HG03469 (cell line): ENCODE results near the gene NCBP1.
"Not testable (repeated sequence)": the region's sequence is repeated elsewhere in the genome, so short reads cannot be mapped to it uniquely, and the experiment has no call there.

Experiments
- ATAC-seq: cut with Tn5 transposase; IDR thresholded peaks from one replicate; pipeline ENCODE4 v1.9.1; 2021; ENCODE audit warnings: mild to moderate bottlenecking, moderate library complexity, moderate number of reproducible peaks; ENCODE audit not compliant: unreplicated experiment

The NCBP1 gene

GRCh38 chr9:97668485-97668884, 34.9 kb downstream of the NCBP1 start:
- ATAC-seq = no peak

GRCh38 chr9:97670586-97670985, 37.0 kb downstream of the NCBP1 start:
- ATAC-seq = no peak

GRCh38 chr9:97672403-97672802, 38.8 kb downstream of the NCBP1 start:
- ATAC-seq = no peak

GRCh38 chr9:97673922-97674321, 40.3 kb downstream of the NCBP1 start:
- ATAC-seq = no peak

- ATAC-seq = no peak
These were observed 42.0 kb downstream of the NCBP1 start for GRCh38 chr9:97675655-97676054.

- no peak for ATAC-seq
These were observed 48.6 kb downstream of the NCBP1 start for GRCh38 chr9:97682242-97682641.

- no peak for ATAC-seq
These were observed 55.0 kb downstream of the NCBP1 start for GRCh38 chr9:97688654-97689053.

- no peak for ATAC-seq
These were observed 56.0 kb downstream of the NCBP1 start for GRCh38 chr9:97689401-97690180.

- no peak for ATAC-seq
These were observed 61.1 kb downstream of the NCBP1 start for GRCh38 chr9:97694769-97695168.

- no peak for ATAC-seq
These were observed 61.8 kb downstream of the NCBP1 start for GRCh38 chr9:97695390-97695789.

- ATAC-seq = no peak
These were observed 62.6 kb downstream of the NCBP1 start for GRCh38 chr9:97695995-97696802.

- ATAC-seq = peak; percentile 81
These were observed 63.4 kb downstream of the NCBP1 start, which contains the start of gene XPA for GRCh38 chr9:97696803-97697601. Gene XPA (minus strand): TSS chr9:97697340. CDS start chr9:97697292, 48 bp downstream.

GRCh38 chr9:97697837-97698236, 64.2 kb downstream of the NCBP1 start:
- no peak for ATAC-seq

GRCh38 chr9:97698865-97699264, 65.2 kb downstream of the NCBP1 start:
- ATAC-seq = no peak

GRCh38 chr9:97699281-97699680, 65.7 kb downstream of the NCBP1 start:
- not testable (repeated sequence) for ATAC-seq

- ATAC-seq = not testable (repeated sequence)
These were observed 66.2 kb downstream of the NCBP1 start for GRCh38 chr9:97699824-97700223.

GRCh38 chr9:97703437-97704344, 70.1 kb downstream of the NCBP1 start:
- ATAC-seq = no peak

- ATAC-seq = no peak
These were observed 70.7 kb downstream of the NCBP1 start for GRCh38 chr9:97704345-97704677.

GRCh38 chr9:97704851-97705250, 71.2 kb downstream of the NCBP1 start:
- no peak for ATAC-seq

- no peak for ATAC-seq
These were observed 71.8 kb downstream of the NCBP1 start for GRCh38 chr9:97705354-97705950.
